ENCODE results near the gene TTLL1.

The TTLL1 gene

GRCh38 chr22:42993651-42994275 is 95.4 kb downstream of the TTLL1 start:
- no peak for DNase-seq (ENCODE audit: low read depth)

GRCh38 chr22:42992886-42993479 is 96.2 kb downstream of the TTLL1 start:
- no peak for DNase-seq (ENCODE audit: low read depth)

- DNase-seq (ENCODE audit: low read depth): no peak
Observed at GRCh38 chr22:42992092-42992491, 97.1 kb downstream of the TTLL1 start.

- DNase-seq (ENCODE audit: low read depth): no peak
Observed at GRCh38 chr22:42991010-42991651, 98.1 kb downstream of the TTLL1 start.

GRCh38 chr22:42990131-42990838 is 98.9 kb downstream of the TTLL1 start:
- DNase-seq (ENCODE audit: low read depth): no peak
